SKM-1 treated with dmso at 0.1 percent for 144 hours (cell line): Measurements from ENCODE around the gene UAP1L1.

Experiments
- DNase-seq: peaks from one replicate; lab custom pipeline; 2025; ENCODE audit not compliant: unreplicated experiment; lab: John Stamatoyannopoulos, UW

UAP1L1 gene

GRCh38 chr9:137041124-137041523 is 36.2 kb upstream of the UAP1L1 start:
- no peak for DNase-seq

GRCh38 chr9:137042751-137043727 is 34.3 kb upstream of the UAP1L1 start:
- no peak for DNase-seq

- DNase-seq, result no peak
Measured at GRCh38 chr9:137044037-137044436, 33.3 kb upstream of the UAP1L1 start.

GRCh38 chr9:137044502-137045177 is 32.7 kb upstream of the UAP1L1 start:
- no peak for DNase-seq

DNA sequence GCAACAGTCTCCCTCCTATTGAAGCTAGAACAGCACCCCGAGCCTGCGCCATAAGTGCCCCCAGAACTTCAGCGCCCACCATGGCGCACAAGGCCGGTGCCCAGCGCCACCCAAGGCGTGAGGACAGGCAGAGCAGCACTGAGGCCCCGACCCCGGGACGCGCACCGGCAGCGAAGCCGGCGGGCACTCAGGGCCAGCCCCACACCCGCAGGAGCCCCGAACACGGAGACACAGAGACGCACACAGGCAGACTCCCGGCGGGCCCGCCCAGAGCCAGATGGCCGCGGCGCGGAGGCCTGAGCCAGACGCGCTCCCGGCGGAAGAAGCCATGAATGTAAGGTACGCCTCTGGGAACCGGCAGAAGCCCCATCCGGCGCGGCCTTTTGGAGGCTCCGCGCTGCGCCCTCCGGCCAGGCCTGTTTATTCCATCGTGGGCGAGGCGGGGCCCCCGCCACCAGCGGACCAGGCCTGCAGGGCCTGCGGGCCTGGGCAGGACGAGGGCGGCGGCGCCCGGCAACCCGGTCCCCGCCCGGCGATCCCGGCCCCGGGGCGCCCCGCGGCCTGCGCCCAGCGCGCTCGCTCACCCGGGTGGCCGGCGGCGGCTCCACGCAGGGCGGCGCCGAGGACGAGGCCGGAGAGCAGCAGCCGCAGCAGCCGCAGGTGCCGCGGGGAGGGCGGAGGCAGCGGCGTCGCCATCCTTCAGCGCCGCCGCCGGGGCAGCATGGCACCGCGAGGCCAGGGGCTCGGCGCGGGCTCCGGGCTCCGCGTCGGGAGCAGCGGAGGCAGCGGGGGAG is 31.8 kb upstream of the UAP1L1 start:
- no peak for DNase-seq

GRCh38 chr9:137046088-137046787 is 31.1 kb upstream of the UAP1L1 start, which contains the start of gene NPDC1:
TSS of gene NPDC1 (minus strand) at chr9:137046177. CDS start at chr9:137045989, 188 bp downstream.
- DNase-seq, result peak; percentile 59

GRCh38 chr9:137048655-137049543 is 28.4 kb upstream of the UAP1L1 start:
- DNase-seq, result no peak

DNA sequence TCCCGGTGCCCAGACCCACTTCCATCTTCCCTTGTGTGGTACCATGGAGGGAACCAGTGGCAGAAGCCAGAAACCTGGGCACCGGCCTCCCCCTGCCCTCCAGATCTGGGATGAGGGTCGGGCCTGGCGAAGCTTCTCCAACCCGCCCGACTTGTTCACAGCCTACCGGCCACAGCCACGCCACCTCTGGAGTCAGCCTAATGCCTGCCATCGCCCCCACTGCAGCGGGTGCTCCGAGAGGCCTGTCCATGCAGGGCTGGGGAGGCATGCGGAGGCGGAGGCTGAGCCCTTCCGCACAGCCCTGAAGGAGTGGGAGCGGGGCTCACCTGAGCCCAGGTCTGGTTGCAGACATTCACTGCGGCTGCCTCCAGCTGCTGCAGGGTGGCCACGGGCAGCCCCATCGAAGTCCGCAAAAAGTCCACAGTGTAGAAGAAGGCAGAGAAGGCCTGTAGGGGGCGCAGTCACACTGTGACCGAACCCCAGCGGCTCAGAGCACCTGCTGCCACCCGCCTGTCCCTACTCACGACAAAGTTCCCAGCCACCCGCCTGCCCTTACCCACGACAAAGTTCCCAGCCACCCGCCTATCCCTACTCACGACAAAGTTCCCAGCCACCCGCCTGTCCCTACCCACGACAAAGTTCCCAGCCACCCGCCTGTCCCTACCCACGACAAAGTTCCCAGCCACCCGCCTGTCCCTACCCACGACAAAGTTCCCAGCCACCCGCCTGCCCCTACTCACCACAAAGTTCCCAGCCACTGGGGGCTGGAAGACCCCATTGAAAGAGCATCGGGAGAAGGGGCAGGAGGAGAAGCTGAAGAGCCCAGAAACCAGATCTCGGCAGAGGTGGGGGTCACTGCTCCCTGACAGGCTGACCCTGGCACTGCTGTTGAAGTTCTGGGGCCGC is 27.5 kb upstream of the UAP1L1 start:
- peak; percentile 52 for DNase-seq

- DNase-seq, result no peak
Measured at GRCh38 chr9:137050570-137050969, 26.7 kb upstream of the UAP1L1 start.

DNA sequence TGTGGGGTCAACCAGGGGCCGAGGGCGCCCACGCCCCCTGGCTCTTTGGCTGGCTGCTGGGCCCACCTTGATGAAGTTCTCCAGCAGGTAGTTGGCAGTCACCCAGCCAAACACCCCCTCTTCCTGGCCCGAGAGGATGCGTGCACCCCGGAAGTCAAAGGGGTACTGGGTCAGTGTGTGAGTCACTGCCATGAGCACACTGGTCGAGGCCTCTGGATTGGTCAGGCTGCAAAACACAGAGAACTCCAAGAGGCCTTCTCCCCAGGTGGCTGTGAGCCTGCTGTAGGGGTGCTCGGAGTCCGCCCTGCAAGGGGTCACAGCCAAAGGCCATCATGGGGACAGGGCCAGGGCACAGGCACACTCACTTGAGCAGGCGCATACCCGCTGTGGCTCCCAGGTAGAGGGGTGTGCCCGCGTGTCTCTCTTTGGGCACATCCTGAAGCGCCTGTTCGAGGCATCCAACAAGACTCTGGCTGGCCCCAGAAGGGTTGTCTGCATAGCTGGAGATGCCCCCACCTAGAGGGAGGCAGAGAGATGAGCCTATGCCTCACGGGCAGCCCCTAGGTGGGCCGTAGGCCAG is 26.1 kb upstream of the UAP1L1 start:
- DNase-seq, result no peak

DNA sequence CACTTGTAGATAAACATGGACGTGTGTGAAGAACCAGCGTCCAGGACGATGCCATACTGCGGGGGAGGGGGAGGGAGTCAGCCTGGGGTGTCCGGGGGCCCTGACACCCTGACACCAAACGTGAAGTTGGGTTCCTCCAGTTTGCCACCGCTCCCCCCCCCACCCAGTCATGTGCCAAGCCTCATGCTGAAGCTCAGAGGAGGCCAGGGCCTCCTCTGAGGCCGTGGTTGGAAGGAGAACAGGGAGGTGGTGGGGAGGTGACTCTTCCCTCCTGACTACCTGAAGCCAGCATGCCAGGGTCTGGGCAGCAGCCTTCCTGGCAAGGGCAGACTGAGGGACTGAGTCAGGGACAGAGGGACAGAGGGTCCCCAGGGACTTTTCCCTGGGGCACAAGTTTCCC is 25.0 kb upstream of the UAP1L1 start:
- no peak for DNase-seq

DNA sequence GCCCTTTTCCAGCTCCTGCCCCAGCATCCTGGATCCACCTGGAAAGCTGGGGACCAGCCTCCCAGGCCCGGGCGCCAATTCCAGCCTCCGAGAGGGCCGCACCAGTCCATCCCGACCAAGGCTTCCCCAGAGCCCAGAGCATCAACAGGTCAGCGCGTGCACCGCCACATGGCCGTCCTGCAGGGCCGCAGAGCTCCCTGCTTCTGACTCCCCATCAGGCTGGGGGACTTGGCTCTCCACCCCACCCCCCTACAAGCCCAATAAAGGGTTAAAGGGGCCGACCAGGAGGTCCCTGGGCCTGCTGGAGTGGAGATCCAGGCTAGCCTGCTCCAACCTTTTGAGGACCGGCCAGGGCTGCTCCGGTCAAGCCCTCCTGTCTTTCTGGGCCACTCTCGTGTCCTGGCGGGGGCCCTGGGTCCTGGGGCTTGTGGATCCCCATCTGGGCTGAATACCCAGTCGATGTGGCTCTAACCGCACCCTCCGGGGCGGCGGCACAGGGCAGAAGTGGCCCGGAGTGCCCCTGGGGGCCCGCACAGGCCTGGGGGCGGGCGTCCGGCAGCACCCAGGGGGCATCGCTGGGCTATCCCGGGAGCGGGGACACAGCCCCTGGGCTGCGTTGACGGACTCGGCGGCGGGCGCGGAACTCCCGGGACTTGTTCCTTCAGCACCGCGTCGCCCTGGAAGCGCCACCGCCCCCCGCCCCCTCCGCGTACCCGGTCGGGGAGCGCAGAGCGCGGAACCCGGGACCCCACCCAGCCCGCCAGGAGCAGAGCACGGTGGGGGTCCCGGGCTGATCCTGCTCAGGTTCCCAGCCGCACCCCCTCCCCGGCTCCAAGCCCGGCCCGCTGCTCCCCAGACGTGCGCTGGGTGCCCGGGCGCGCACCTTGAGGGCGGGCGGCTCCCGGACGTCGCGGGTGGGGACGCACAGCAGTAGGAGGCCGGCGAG is 24.0 kb upstream of the UAP1L1 start:
- DNase-seq, result no peak

DNA sequence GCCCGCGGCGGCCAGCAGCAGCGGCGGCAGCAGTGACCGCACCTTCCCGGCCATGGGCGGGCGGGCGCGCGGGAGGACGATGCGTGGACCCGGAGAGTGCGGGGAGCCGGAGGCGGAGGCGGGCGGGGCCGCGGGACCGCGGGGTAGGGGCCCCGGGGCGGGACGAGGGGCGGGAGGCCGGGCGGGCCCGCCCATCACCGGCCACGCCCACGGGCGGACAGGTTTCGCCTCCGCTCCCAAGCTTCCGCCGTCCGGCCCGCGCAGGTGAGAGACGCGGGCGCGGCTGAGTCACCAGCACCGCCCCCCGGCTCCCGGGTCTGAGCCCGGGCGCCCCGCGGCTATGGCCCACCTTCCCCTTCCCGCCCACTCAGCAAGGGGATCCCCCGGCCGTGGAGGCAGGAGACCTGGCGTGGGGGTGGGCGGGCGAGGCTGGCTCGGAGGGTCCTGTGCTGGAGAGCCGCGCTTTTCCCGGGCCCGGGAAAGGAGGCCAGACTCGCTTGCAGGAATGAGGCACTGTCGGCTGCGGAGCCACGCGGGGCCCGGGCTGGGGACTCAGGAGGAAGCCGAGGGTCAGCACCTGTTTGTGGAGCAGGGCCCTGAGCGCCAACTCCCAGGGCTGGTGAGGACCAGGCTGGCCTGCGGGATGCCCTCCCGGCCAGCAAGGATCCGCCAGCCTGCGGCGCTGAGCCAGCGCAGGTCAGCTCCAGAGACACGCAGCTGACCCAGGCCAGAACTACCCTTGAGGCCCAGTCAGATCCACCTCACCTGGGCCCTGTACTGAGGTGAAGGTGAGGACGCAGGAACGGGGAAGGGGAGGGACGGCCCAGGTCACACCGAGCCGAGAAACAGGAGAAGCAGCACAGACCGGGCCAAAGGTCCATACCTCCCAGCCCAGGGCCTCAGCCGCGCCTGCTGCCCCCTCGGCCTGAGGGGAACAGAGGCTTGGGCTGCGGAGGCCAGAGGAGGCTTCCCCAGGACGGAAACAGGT is 23.1 kb upstream of the UAP1L1 start, which contains the start of gene ENTPD2:
TSS of gene ENTPD2 (minus strand) at position 118 of the 988 bp plus-strand sequence. CDS start at position 54, 64 bp downstream.
- no peak for DNase-seq

DNA sequence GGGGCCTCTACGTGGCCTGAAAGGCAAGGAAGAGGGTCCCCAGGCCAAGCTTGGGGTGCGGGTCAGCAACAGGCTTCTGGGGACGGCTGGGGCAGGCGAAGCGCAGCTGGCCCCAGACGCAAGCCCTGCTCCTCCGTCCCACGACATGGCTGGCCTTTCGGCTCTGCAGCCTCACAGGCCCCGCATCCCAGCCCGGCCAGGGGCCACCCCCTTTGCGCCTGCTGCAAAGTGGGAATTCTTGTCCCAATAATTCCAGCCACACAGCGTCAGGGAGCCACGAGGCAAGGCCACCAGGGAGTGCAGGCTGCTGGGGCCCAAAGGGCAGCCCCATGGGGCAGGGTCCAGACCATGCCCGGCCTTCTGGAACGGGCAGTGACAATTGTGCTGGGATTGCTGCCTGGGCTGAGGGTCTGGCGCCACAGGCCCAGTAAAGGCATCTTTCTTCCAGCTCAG is 22.4 kb upstream of the UAP1L1 start:
- DNase-seq, result no peak
